H1 (cell line): ENCODE data around the gene NPHP4. TPM values are rescaled to one million over a fixed set of nuclear protein-coding genes. Genes with fewer than 3 reads are reported as not detected.

ENCODE experiments used
- CTCF ChIA-PET: fragments of 300-600 bp; sonication (Branson Sonifier 250); formaldehyde crosslinking; loops from one replicate; lab custom pipeline; 2021; ENCODE audit not compliant: partially characterized antibody; lab: Charles Lee
- POLR2A ChIA-PET: fragments of 300-600 bp; sonication (Branson Sonifier 250); formaldehyde crosslinking; loops from one replicate; lab custom pipeline; 2021; ENCODE audit warnings: inconsistent platforms; ENCODE audit not compliant: partially characterized antibody; lab: Charles Lee
- DNase-seq, 2 experiments: peaks; one replicate each; pipeline versions ENCODE4 v3.0.0 to v3.0.0-alpha.2; 2010 to 2022; ENCODE audit warnings: low spot score in 2 of 2, low read depth in 1 of 2, mixed read lengths in 1 of 2
- FAIRE-seq: peaks from 2 replicates; lab custom pipeline; 2011; peaks lifted over from hg19 to GRCh38; lab: Jason Lieb, UNC
- H2AFZ ChIP-seq: 2 replicates; pipeline ENCODE4 v1.8.1; 2012; ENCODE audit warnings: low read length, inconsistent platforms
- H2AK5ac ChIP-seq: 2 replicates; pipeline ENCODE4 v1.6.1; 2013; ENCODE audit warnings: low read depth, low read length
- H2BK120ac ChIP-seq: replicated peaks from 2 replicates; pipeline ENCODE3; 2013; ENCODE audit warnings: low read depth, low read length, inconsistent platforms
- H2BK12ac ChIP-seq: 2 replicates; pipeline ENCODE4 v1.6.1; 2013; ENCODE audit warnings: low read depth, low read length
- H2BK15ac ChIP-seq: 2 replicates; pipeline ENCODE4 v1.6.1; 2013; ENCODE audit warnings: low read length
- H2BK20ac ChIP-seq: 2 replicates; pipeline ENCODE4 v1.6.1; 2013; ENCODE audit warnings: low read length
- H2BK5ac ChIP-seq: 2 replicates; pipeline ENCODE4 v1.6.1; 2013; ENCODE audit warnings: low read depth, low read length
- H3K14ac ChIP-seq: 2 replicates; pipeline ENCODE4 v1.6.1; 2013; ENCODE audit warnings: inconsistent platforms; ENCODE audit not compliant: insufficient read length
- H3K18ac ChIP-seq: 2 replicates; pipeline ENCODE4 v1.6.1; 2013; ENCODE audit warnings: low read length; ENCODE audit errors: extremely low read depth
- H3K23ac ChIP-seq: 2 replicates; pipeline ENCODE4 v1.6.1; 2013; ENCODE audit warnings: inconsistent platforms; ENCODE audit not compliant: insufficient read length
- H3K23me2 ChIP-seq: 2 replicates; pipeline ENCODE4 v1.6.1; 2013; ENCODE audit warnings: low read depth, low read length
- H3K27ac ChIP-seq: 2 replicates; pipeline ENCODE4 v1.6.1; 2011; ENCODE audit warnings: low read depth, low read length, inconsistent platforms
- H3K27me3 ChIP-seq, 4 experiments: replicated peaks in 1 of 4; 1 replicate in 1 of 4; 2 replicates in 3 of 4; pipeline versions ENCODE4 v1.6.1 to v1.8.1; 2011 to 2013; ENCODE audit warnings: low read length in 3 of 4, mild to moderate bottlenecking in 3 of 4, inconsistent platforms in 2 of 4, mixed read lengths in 2 of 4, moderate library complexity in 1 of 4; ENCODE audit not compliant: control insufficient read depth in 3 of 4, insufficient read depth in 3 of 4; ENCODE audit errors: extremely low read depth in 1 of 4
- H3K36me3 ChIP-seq, 4 experiments: 2 replicates each; pipeline versions ENCODE4 v1.6.1 to v1.8.1; 2011 to 2013; ENCODE audit warnings: mild to moderate bottlenecking in 4 of 4, low read length in 3 of 4, moderate library complexity in 2 of 4, control low read depth in 1 of 4, inconsistent platforms in 1 of 4; ENCODE audit not compliant: insufficient read depth in 4 of 4, control insufficient read depth in 2 of 4
- H3K4ac ChIP-seq: replicated peaks from 2 replicates; pipeline ENCODE3; 2013; ENCODE audit warnings: low read length, low read depth, mixed read lengths, inconsistent platforms; ENCODE audit not compliant: insufficient read length
- H3K4me1 ChIP-seq, 4 experiments: replicated peaks in 1 of 4; 1 replicate in 1 of 4; 2 replicates in 3 of 4; pipeline versions ENCODE4 v1.6.1 to v1.8.1; 2011 to 2013; ENCODE audit warnings: low read length in 3 of 4, inconsistent platforms in 2 of 4, mixed read lengths in 1 of 4; ENCODE audit not compliant: insufficient read depth in 4 of 4, control insufficient read depth in 3 of 4
- H3K4me2 ChIP-seq, 2 experiments: 2 replicates each; pipeline versions ENCODE4 v1.6.1 to v1.8.1; 2011 to 2013; ENCODE audit warnings: low read depth in 2 of 2, low read length in 2 of 2, control low read depth in 1 of 2, inconsistent platforms in 1 of 2, mild to moderate bottlenecking in 1 of 2; ENCODE audit not compliant: insufficient read depth in 1 of 2
- H3K4me3 ChIP-seq, 4 experiments: fragments of 200-600, 300-600 bp in 1 of 4; sonication (generic), shearing (Covaris generic), sonication (Bioruptor Twin) in 1 of 4; 2 replicates each; pipeline versions ENCODE4 v1.5.1 to v1.8.1; 2011 to 2016; ENCODE audit warnings: low read length in 4 of 4, low read depth in 3 of 4, control low read depth in 2 of 4, inconsistent platforms in 2 of 4, mild to moderate bottlenecking in 2 of 4, mixed read lengths in 1 of 4, moderate library complexity in 1 of 4; ENCODE audit not compliant: insufficient read depth in 2 of 4; ENCODE audit errors: extremely low read depth in 1 of 4
- H3K56ac ChIP-seq: replicated peaks from 2 replicates; pipeline ENCODE3; 2013; ENCODE audit warnings: low read depth, mild to moderate bottlenecking, mixed read lengths, low read length, inconsistent platforms; ENCODE audit not compliant: insufficient read length
- H3K79me1 ChIP-seq: 2 replicates; pipeline ENCODE4 v1.6.1; 2013; ENCODE audit warnings: low read depth, low read length, control low read depth
- H3K79me2 ChIP-seq, 2 experiments: 2 replicates each; pipeline versions ENCODE4 v1.6.1 to v1.8.1; 2012 to 2013; ENCODE audit warnings: low read length in 2 of 2, mild to moderate bottlenecking in 2 of 2, inconsistent platforms in 1 of 2; ENCODE audit not compliant: insufficient read depth in 2 of 2, control insufficient read depth in 1 of 2
- H3K9ac ChIP-seq, 4 experiments: replicated peaks in 1 of 4; 1 replicate in 1 of 4; 2 replicates in 3 of 4; pipeline versions ENCODE4 v1.6.1 to v1.8.1; 2011 to 2013; ENCODE audit warnings: low read depth in 3 of 4, low read length in 3 of 4, control low read depth in 2 of 4, mild to moderate bottlenecking in 2 of 4, moderate library complexity in 2 of 4, inconsistent platforms in 1 of 4; ENCODE audit errors: extremely low read depth in 1 of 4
- H3K9me3 ChIP-seq, 2 experiments: 2 replicates each; pipeline versions ENCODE4 v1.6.1 to v1.8.1; 2012 to 2013; ENCODE audit warnings: mild to moderate bottlenecking in 2 of 2, moderate library complexity in 2 of 2, control low read depth in 1 of 2, inconsistent platforms in 1 of 2, low read depth in 1 of 2, low read length in 1 of 2, mixed read lengths in 1 of 2; ENCODE audit not compliant: insufficient read depth in 2 of 2
- H4K20me1 ChIP-seq, 2 experiments: replicated peaks in 1 of 2; 2 replicates each; pipeline versions ENCODE3 to v1.8.1; 2011 to 2013; ENCODE audit warnings: inconsistent platforms in 2 of 2, low read length in 2 of 2, mild to moderate bottlenecking in 1 of 2; ENCODE audit not compliant: insufficient read depth in 2 of 2, control insufficient read depth in 1 of 2
- H4K5ac ChIP-seq: 2 replicates; pipeline ENCODE4 v1.6.1; 2013; ENCODE audit warnings: low read length, low read depth, mixed read lengths, inconsistent platforms; ENCODE audit not compliant: insufficient read length
- H4K8ac ChIP-seq: 2 replicates; pipeline ENCODE4 v1.8.0; 2013; ENCODE audit warnings: mild to moderate bottlenecking, moderate library complexity, low read length, inconsistent platforms; ENCODE audit not compliant: insufficient read depth; ENCODE audit errors: extremely low read depth
- H4K91ac ChIP-seq: replicated peaks from 2 replicates; pipeline ENCODE3; 2013; ENCODE audit warnings: low read length, mixed read lengths, inconsistent platforms; ENCODE audit not compliant: insufficient read length
- SRF ChIP-seq: IDR thresholded peaks from 2 replicates; pipeline ENCODE4 v1.6.1; 2011; ENCODE audit warnings: mild to moderate bottlenecking, low read depth, low read length, moderate library complexity
- TEAD4 ChIP-seq: IDR thresholded peaks from 2 replicates; pipeline ENCODE4 v1.6.1; 2012; ENCODE audit warnings: low read depth, low read length, inconsistent platforms, mixed read lengths
- WGBS, 2 experiments: shearing (Covaris generic) in 1 of 2; methylation state at CpG; one replicate each; pipeline versions ENCODE4 v1.1.6 to v1.1.7; 2013 to 2015; ENCODE audit warnings: low lambda C conversion rate in 2 of 2, mixed read lengths in 2 of 2, inconsistent platforms in 1 of 2, low coverage in 1 of 2, missing lambda C conversion rate in 1 of 2; ENCODE audit not compliant: insufficient replicate concordance in 2 of 2, insufficient coverage in 1 of 2, insufficient read length in 1 of 2; ENCODE audit errors: extremely low coverage in 1 of 2, missing lambda C conversion rate in 1 of 2; 5-methylcytosine and 5-hydroxymethylcytosine counted together
- polyA plus RNA-seq, 7 experiments: library from polyadenylated mRNA; depleted of rRNA in 3 of 7; stranded (reverse) in 5 of 7; unstranded in 2 of 7; fragments of >200 nt in 5 of 7; fragments of 200-250 nt in 2 of 7; gene quantifications; 1 replicate in 5 of 7; 2 replicates in 1 of 7; 4 replicates in 1 of 7; pipeline versions ENCODE4 v1.2.1 to v1.2.3, GENCODE V29; 2011 to 2013; ENCODE audit warnings: missing spikeins in 2 of 7, mixed read lengths in 2 of 7
- total RNA-seq: library from RNA; stranded (reverse); fragmentation: NEBNext Ultra II Directional; extraction: Animal tissue kit (Norgen Biotek cat#: 25700); gene quantifications from 2 replicates; pipeline ENCODE4 v1.2.1, GENCODE V29; 2021

NPHP4 gene
- total and polyA plus RNA-seq, 2 of the 8 experiments (the other 6 are each of a cell fraction or from before 2014, with no cell fraction given): 5.8 to 14.0 TPM

GRCh38 chr1:5815716-5816115, 176.5 kb downstream of the NPHP4 start:
- Histone ChIP-seq H2BK5ac (no peak overlapping the region), H2AK5ac (no peak overlapping the region), H2BK15ac (no peak overlapping the region), H3K4ac (no peak overlapping the region), H3K4me2 (no peak overlapping the region), H3K18ac (no peak overlapping the region), H4K20me1 (no peaks in the 10 kb centered on the region), H3K9ac (no peak overlapping the region), H4K91ac (no peak overlapping the region), H4K5ac (no peak overlapping the region), H3K79me2 (no peaks in the 10 kb centered on the region), H3K56ac (no peak overlapping the region), H3K36me3 (no peaks in the 10 kb centered on the region), H2AFZ (no peak overlapping the region), H3K23ac (no peak overlapping the region), H2BK12ac (no peak overlapping the region), H3K79me1 (no peaks in the 10 kb centered on the region), H2BK20ac (no peak overlapping the region), H3K9me3 (0 out of 4 replicates have a peak, but pooled peaks cover 0 to 3% of the 10 kb centered on the region in 2 experiments), H2BK120ac (no peak overlapping the region), H3K14ac (no peak overlapping the region), H3K27ac (no peak overlapping the region), H4K8ac (no peak overlapping the region), H3K4me3 (no peak overlapping the region), H3K27me3 (no peaks in the 10 kb centered on the region), H3K4me1 (no peaks in the 10 kb centered on the region; a peak in 1 of 7 replicates), H3K23me2 (peaks cover 1% of the 10 kb centered on the region; the same call in 1 of the 2 replicates)
- FAIRE-seq: no peak
- TF ChIP-seq SRF: no peak
- TF ChIP-seq TEAD4: no peak
- DNase-seq: no peak
- ChIA-PET CTCF (interaction anchor here (1.0 kb wide), 1 partner anchor 70 kb away, joined by 3 read pairs; no protein-coding TSS in a partner anchor), POLR2A (no interaction called here)
- 94% methylated on average over 4 of the region's 4 CpGs; no CpG with 5 or more reads in 1 of the 2 experiments for WGBS, 2 experiments
